Parathyroid adenoma (tissue), 2 donors: ENCODE results near the gene HLCS.

Experiments
- H2AFZ ChIP-seq: fragments of 300-600 bp; sonication (generic); one replicate; pipeline ENCODE4 v1.7.0; 2017; ENCODE audit warnings: antibody characterized with exemption, mild to moderate bottlenecking
- H3K27ac ChIP-seq: fragments of 300-600 bp; sonication (generic); one replicate; pipeline ENCODE4 v1.7.0; 2017
- H3K27me3 ChIP-seq: fragments of 300-600 bp; sonication (generic); one replicate; pipeline ENCODE4 v1.7.0; 2017; ENCODE audit warnings: low read length; ENCODE audit not compliant: control insufficient read depth, insufficient read depth
- H3K36me3 ChIP-seq: fragments of 300-600 bp; sonication (generic); one replicate; pipeline ENCODE4 v1.7.0; 2017; ENCODE audit warnings: low read length; ENCODE audit not compliant: control insufficient read depth, insufficient read depth
- H3K4me1 ChIP-seq: fragments of 300-600 bp; sonication (generic); one replicate; pipeline ENCODE4 v1.7.0; 2017; ENCODE audit warnings: control low read depth
- H3K4me2 ChIP-seq: fragments of 300-600 bp; sonication (generic); one replicate; pipeline ENCODE4 v1.7.0; 2017; ENCODE audit warnings: low read length
- H3K4me3 ChIP-seq: fragments of 300-600 bp; sonication (generic); one replicate; pipeline ENCODE4 v1.7.0; 2017; ENCODE audit warnings: low read depth, low read length
- H3K79me2 ChIP-seq: fragments of 300-600 bp; sonication (generic); one replicate; pipeline ENCODE4 v1.7.0; 2017; ENCODE audit warnings: control low read depth
- H3K9ac ChIP-seq: fragments of 300-600 bp; sonication (generic); one replicate; pipeline ENCODE4 v1.7.0; 2017; ENCODE audit warnings: mild to moderate bottlenecking
- H3K9me3 ChIP-seq: fragments of 300-600 bp; sonication (generic); one replicate; pipeline ENCODE4 v1.7.0; 2017; ENCODE audit warnings: low read length; ENCODE audit not compliant: control insufficient read depth
- TF ChIP-seq, protein P1 (sequence below): fragments of 300-600 bp; sonication (generic); IDR thresholded peaks from one replicate; pipeline ENCODE4 v1.7.0; 2017; ENCODE audit warnings: antibody characterized with exemption, mild to moderate bottlenecking
- donor health status: primary hyperparathyroidism.

The HLCS gene

DNA sequence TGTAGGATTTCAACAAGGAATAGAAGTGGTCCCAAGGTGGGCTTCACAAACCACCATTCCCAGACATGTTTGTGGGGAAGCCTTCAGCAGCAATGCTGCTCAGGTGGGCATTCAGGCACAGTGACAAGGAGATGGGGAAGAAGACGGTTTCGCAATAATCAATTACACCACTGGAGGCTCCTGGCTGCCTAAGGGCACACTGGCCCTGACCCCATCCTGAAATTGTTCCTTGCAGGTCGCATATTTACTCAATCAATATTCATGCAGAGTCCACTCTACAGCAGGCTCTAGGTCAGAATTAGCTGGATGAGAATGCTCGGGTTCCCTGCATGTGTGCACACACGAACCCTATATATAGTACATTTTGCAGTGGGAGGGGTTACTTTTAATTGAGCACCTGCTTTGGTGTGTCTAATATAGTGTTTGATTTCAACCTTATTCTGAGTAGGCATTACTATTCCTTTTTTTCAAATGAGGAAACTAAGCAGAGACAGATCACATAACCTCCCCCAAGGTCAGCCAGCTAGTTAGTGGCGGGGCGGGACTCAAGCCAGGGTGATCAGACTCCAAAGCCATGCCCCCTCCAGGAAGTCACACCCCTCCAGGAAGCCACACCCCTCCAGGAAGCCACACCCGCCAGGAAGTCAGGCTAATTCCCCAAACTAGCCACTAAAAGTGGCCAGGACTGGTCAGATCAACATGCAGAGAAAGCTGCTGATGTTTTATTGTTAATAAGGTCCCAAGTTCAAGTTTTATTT lies 106.5 kb downstream of the HLCS start:
- H3K4me3 ChIP-seq, result no peak overlapping the region
- H3K79me2 ChIP-seq, result no peaks in the 10 kb centered on the region
- H3K4me1 ChIP-seq, result no peaks in the 10 kb centered on the region
- no peak overlapping the region for H3K9ac ChIP-seq
- no peaks in the 10 kb centered on the region for H3K27me3 ChIP-seq
- H2AFZ ChIP-seq, result no peak overlapping the region
- no peaks in the 10 kb centered on the region for H3K9me3 ChIP-seq
- no peaks in the 10 kb centered on the region for H3K36me3 ChIP-seq
- no peak overlapping the region for H3K27ac ChIP-seq
- TF ChIP-seq, protein P1, sequence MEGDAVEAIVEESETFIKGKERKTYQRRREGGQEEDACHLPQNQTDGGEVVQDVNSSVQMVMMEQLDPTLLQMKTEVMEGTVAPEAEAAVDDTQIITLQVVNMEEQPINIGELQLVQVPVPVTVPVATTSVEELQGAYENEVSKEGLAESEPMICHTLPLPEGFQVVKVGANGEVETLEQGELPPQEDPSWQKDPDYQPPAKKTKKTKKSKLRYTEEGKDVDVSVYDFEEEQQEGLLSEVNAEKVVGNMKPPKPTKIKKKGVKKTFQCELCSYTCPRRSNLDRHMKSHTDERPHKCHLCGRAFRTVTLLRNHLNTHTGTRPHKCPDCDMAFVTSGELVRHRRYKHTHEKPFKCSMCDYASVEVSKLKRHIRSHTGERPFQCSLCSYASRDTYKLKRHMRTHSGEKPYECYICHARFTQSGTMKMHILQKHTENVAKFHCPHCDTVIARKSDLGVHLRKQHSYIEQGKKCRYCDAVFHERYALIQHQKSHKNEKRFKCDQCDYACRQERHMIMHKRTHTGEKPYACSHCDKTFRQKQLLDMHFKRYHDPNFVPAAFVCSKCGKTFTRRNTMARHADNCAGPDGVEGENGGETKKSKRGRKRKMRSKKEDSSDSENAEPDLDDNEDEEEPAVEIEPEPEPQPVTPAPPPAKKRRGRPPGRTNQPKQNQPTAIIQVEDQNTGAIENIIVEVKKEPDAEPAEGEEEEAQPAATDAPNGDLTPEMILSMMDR, result no peak
- no peak overlapping the region for H3K4me2 ChIP-seq

DNA sequence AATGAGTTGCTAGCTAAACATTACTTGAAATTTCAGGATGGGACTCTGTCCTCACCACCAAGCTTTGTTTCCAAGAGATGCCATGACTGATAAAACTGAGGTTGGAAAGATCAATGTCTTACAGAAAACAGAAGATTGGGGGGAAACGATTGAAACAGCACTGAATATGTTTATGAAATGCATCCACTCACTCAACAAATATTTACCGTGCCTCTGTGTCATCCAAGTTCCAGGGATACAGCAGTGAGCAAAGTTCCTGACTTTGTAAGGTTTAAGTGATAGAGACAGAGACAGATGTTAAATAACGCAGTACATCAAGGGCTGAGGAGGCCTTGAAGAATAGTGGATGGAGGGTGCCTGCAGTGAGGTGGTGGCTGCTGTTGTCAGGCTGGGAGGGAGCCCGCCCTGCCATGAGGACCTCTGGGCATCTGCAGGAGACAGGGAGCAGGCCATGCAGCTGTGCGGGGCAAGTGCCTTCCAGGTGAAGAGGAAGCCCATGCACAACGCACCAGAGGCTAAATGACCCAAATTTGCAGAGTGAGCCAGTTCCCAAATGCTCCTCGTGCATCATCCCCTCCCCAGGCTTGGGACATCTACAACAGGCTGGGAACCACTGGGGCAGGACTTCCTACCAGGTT lies 108.0 kb downstream of the HLCS start:
- TF ChIP-seq, protein P1, result no peak
- H3K4me2 ChIP-seq, result no peak overlapping the region
- peaks cover 2% of the 10 kb centered on the region for H3K79me2 ChIP-seq
- H3K36me3 ChIP-seq, result no peaks in the 10 kb centered on the region
- no peak overlapping the region for H3K27ac ChIP-seq
- H3K9me3 ChIP-seq, result no peaks in the 10 kb centered on the region
- no peaks in the 10 kb centered on the region for H3K27me3 ChIP-seq
- no peak overlapping the region for H3K9ac ChIP-seq
- H3K4me1 ChIP-seq, result no peaks in the 10 kb centered on the region
- H3K4me3 ChIP-seq, result no peak overlapping the region
- H2AFZ ChIP-seq, result no peak overlapping the region

DNA sequence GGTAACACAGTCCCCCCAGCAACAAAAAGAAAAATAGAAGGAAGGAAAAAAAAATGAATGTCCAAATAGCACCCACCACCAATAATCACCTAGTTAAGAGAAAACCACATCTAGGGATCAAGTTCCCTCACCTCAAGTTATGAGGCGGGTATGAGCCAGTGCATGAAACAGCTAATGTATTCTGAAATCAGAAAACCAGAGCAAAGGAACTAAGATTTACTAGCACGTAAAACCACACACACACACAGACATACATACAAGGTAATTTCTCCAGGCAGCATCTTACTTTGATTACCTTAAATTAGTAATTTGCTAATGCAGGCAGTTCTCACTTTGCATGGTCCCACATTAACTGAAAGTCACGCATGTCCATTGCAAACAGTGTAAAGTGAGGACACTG lies 109.8 kb downstream of the HLCS start:
- no peak overlapping the region for H3K4me3 ChIP-seq
- peaks cover 2% of the 10 kb centered on the region for H3K79me2 ChIP-seq
- no peaks in the 10 kb centered on the region for H3K9me3 ChIP-seq
- H3K27ac ChIP-seq, result no peak overlapping the region
- H3K36me3 ChIP-seq, result no peaks in the 10 kb centered on the region
- H3K9ac ChIP-seq, result no peak overlapping the region
- no peaks in the 10 kb centered on the region for H3K4me1 ChIP-seq
- H2AFZ ChIP-seq, result no peak overlapping the region
- H3K27me3 ChIP-seq, result no peaks in the 10 kb centered on the region
- TF ChIP-seq, protein P1, result no peak
- H3K4me2 ChIP-seq, result no peak overlapping the region

DNA sequence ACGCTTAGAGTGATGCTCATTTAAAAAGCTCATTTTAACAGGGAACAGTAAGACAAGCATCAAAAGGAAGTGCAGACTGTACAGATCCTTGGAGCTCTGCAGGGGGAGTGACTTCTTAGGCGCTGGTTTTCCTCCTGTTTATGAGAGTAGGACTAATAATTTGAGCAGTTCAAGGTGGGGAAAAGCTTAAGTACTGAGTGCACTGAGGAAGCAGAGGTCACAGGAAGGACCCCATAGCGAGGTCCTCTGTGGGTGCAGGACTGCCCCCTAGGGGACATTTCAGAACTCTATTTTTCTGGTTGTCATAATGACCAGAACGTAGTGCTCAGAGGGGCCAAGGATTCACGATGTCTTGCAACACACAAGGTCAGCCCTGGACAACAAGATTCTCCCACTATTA lies 112.1 kb downstream of the HLCS start:
- no peaks in the 10 kb centered on the region for H3K27me3 ChIP-seq
- H3K4me2 ChIP-seq, result no peak overlapping the region
- H3K4me3 ChIP-seq, result no peak overlapping the region
- H3K9ac ChIP-seq, result no peak overlapping the region
- H3K4me1 ChIP-seq, result no peaks in the 10 kb centered on the region
- TF ChIP-seq, protein P1, result peak; percentile 26
- H2AFZ ChIP-seq, result no peak overlapping the region
- H3K36me3 ChIP-seq, result no peaks in the 10 kb centered on the region
- H3K27ac ChIP-seq, result no peak overlapping the region
- H3K9me3 ChIP-seq, result no peaks in the 10 kb centered on the region
- H3K79me2 ChIP-seq, result peaks cover 2% of the 10 kb centered on the region

DNA sequence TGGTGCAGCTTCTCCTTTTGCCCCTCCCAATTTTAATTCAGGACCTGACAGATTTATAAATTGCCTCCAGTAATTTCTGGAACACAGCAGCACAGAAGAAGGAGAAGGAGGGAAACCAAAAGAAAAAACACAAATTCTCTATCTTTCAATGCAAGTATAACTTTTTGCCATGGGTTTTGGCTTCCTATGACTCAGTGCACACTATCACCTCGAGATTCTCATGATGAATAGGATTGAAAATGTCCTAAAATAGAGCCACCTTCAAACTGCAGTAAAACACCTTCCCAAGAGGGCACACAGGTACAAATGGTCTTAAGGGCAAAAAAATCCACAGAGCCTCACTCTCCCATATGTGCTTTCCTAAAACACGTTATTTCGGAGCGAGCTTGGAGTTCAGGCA lies 113.6 kb downstream of the HLCS start:
- peaks cover 2% of the 10 kb centered on the region for H3K79me2 ChIP-seq
- H3K4me2 ChIP-seq, result no peak overlapping the region
- H3K9me3 ChIP-seq, result no peaks in the 10 kb centered on the region
- no peaks in the 10 kb centered on the region for H3K36me3 ChIP-seq
- TF ChIP-seq, protein P1, result no peak
- no peak overlapping the region for H2AFZ ChIP-seq
- no peaks in the 10 kb centered on the region for H3K27me3 ChIP-seq
- no peaks in the 10 kb centered on the region for H3K4me1 ChIP-seq
- no peak overlapping the region for H3K27ac ChIP-seq
- no peak overlapping the region for H3K4me3 ChIP-seq
- no peak overlapping the region for H3K9ac ChIP-seq
